Stimulated activated CD4-positive, alpha-beta T cell treated with anti-CD3 and anti-CD28 coated beads, Interleukin-12 subunit alpha, Interleukin-12 subunit beta, amount 100 ng/mL, for 4 hours (primary cell): Measurements from ENCODE around the gene MAGEB16.

Experiments used
- DNase-seq: peaks from one replicate; pipeline ENCODE4 v3.0.0-alpha.2; 2020

Gene MAGEB16

DNA sequence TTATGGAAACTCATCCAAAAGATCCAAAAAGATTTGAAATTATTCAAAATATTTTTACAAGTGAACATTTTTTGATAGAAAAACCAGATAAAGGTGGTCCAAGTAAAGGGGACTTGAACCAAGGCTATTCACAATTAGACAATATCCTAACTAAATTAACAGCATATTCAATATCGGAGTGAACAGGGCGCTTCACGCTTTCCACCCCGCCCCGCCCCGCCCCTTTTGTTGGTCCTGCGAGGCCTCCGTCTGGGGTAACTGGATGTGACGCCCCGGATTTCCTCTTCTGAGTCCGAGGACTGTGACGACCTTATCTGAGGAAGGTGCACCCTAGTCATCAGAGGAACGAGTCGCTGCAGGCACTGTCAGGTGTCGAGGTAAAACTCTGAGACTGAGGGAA, at the start of gene MAGEB16:
Gene MAGEB16, plus strand, starts transcription at position 301 of the 400 bp plus-strand sequence. CDS start 3,855 bp downstream, outside the sequence.
- DNase-seq: no peak

DNA sequence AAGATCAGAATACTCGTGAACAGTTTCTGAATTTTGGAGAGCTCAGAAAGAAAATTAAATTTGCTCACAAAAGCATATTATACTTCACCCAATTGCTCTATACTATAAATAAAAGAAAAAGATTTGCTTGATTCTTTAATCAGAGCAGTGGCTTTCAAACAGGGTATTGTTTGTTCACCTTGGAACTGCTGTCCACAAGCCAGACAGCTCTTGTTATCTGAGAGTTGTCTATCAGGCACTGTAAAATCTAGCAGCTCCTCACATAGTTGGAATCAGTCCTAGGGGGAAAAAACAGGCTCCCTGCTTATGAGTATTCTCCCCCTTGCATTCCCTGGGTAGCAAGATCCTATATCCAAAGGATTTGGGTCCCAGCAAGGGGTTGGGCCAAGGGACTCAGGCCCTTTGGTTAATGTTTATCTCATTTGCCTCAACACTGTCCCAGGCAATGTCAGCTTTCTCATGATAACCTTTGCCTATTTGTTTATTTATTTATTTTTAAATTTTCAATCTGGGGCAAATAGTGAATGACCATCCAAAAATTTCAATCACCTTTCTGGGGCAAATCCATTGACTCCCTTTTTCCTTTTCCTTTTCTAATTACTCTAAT, 24.1 kb upstream of the MAGEB16 start:
- no peak for DNase-seq

DNA sequence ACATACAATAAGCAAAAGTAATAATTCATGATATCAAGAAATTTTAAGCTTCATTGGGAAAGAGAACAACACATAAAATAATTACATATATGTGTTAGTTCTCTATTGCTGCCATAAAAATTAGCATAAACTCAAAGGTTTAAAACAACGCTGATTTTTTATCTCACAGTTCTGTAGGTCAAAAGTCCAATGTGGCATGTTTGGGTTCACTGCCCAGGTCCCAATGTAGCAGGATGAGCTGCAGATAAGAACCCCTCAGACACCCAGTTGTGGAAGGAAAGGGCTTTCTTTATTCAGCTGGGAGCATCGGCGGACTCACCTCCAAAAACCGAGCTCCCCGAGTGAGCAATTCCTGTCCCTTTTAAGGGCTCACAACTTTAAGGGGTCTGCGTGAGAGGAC, 13.1 kb upstream of the MAGEB16 start:
- DNase-seq: no peak

DNA sequence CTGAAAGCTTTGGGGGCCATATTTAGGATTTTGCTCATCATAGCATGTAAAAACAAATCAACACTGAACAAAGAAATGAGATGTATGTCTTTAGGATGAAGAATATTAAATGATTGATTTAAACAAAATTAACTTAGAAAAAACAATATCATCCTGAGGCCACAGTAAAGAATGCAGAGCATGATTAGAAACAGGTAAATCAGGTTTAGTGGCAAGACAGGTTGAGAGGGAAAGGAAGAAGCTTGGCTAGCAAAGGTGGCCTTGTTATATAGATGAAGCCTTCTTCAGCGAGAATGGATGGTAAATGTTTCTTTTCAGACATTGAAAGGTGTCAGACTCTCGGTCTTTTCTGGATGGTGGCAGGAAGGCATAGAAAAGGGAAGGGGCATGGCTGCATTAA, 11.9 kb upstream of the MAGEB16 start:
- no peak for DNase-seq

DNA sequence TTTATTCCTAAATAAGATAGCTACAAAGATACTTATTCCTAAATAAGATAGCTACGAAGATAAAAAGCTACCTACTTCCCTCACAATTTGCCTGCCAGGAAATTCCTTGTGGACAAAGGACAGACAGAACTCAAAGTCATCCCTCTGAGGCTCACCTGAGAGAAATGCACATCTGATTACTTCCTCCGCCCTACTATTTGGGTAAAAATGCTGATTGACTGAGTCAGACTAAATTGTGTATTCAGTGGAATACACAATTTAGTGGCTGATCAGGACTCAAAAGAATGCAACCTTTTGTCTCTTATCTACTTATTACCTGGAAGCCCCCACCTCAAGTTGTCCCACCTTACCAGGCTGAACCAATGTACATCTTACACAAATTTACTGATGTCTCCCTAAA, 10.3 kb upstream of the MAGEB16 start:
- no peak for DNase-seq

DNA sequence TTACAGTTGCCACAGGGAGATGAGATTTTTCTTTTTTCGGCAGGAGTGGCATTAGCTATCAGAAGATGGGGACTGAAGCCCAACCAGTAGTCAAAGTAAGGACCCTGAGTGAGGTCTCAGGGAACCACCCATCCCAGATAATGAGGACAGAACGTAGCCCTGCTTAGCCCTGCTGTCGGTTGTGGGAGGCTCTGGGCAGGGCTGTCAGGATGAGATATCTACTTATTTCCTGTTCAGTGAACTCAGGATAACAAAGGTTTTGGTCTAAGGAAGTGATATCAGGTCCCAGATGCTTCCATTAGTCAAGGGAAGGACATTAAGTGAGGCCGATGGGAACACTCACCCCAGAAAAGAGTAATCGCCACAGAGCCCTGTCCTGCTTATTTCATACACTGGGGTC, 2.3 kb downstream of the MAGEB16 start:
- no peak for DNase-seq

DNA sequence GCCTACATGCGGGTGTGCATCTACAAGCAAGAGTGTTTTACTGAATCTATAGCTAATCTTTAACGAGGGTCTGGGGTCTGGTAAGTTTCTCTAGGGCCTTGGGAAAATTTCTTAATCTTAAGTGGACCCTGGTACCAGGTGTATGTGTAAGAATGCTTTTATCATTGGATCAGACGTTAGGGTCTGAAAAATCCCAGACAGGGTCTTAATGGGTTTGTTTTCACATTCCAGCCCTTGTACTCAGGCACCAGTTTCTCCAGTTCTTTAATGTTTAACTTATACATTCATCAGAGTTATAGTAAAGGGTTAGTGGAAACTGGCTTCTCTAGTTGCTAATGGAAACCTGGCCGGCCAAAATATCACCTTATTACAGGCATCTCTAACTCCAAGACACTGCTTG, 11.6 kb downstream of the MAGEB16 start:
- DNase-seq: no peak

DNA sequence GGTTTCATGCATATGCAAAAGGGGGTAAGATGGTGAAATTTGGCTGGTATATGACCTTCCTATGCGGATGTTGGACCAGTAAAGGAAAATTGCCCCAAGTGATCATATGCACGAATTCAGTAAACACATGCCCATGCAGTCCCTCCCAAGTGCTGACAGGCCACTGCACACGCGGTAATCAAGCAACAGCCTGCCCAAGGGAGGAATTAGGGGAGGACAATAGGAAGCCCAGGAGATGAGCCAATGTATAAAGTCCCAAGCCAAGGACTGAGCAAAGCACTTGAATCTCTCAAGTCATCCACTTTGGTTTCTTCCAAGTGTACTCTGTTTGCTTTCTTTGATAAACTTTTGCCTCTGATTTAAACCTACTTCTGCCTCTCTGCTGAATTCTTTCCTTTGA, 21.1 kb downstream of the MAGEB16 start:
- no peak for DNase-seq

DNA sequence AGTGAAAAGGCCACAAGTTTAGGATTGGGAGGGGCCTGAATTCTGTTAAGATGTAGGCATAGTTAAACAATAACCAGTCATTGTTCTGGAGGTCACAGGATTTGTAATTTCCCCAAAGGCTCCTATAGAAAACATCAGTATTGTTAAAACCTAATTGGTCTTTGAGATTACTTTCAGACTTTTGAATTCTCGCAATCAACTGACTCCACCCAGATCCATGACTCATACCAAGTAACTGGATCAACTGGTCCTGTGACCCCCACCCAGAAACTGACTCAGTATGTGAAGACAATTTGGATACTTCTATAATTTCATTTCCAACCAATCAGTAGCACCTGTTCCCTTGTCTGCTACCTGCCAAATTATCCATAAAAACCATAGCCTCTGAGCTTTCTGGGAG, 28.4 kb downstream of the MAGEB16 start:
- DNase-seq: no peak

DNA sequence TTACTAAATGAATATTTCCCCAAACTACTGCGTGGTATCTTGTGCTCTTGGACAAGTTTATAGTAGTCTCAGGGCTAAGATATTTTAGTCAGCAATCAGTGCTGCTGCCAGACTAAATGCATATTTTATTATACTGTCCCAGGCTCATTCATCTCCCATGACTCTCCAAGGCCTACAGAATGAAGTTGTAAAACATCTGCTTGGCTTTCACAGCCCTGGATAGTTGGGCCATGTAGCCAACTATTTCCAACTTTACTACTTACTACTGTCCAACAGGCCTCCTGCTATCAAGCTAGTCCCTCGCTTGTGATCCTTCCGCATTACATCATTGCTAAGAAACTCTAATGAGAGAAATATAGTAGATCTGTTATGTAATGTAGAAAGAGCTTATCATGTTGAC, 31.4 kb downstream of the MAGEB16 start:
- DNase-seq: no peak

DNA sequence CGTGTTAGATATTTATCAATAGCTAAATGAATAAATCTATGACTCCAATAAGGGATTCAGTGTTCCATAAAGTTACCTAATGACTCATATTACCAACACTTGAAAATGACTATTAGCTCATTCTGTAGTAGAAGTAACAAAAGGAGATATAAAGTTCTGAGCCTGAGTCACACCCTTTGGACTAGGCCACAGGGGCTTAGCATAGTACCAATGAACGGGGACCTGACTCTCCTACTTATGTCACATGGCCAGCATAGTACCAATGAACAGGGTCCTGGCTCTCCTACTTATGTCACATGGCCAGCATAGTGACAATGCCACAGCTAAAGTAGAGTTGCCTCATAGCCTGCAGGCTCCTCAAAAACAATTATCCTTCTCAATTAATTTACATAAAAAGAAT, 43.7 kb downstream of the MAGEB16 start:
- no peak for DNase-seq

DNA sequence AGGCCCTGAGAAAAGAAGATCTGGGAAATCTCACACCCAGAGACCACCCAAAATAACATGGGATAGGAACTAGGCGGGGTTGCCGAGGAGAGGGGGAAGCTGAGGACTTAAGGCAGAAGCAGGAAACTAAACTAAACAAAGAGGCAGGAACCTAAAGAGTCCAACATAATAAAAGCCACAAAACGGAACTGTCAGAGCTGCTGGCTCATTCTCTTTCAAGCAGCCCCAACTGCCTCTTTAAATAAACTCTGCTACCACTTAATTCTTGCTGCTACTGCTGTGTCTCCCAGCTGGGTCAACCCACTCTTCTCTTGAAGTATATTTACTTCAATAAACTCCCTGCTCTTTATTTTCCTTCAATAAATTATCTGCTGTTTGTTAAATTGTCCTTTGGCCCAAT, 44.5 kb downstream of the MAGEB16 start:
- DNase-seq: no peak

DNA sequence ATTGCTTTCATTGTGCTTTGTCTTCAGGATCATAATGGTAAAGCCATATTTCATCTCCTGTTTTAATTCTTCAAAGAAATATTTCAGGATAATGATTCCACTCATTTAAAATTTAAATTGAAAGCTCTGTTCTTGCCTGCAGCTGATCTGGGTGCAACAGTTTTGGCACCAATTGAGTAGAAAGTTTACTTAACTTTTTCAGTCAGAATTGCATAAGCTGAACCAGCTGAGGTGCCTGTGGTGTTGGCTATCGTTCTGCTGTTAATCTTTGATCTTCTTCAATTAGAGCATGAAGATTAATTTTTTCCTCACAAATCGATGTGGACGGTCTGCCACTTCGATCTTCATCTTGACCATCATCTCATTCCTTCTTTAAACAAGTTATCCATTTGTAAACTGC, 49.6 kb downstream of the MAGEB16 start:
- DNase-seq: no peak
